HG02840 (cell line): ENCODE measurements around the gene LRIT3.

Experiments
- ATAC-seq: cut with Tn5 transposase; IDR thresholded peaks from one replicate; pipeline ENCODE4 v1.9.1; 2021; ENCODE audit warnings: mild to moderate bottlenecking, moderate library complexity, moderate number of reproducible peaks; ENCODE audit not compliant: unreplicated experiment, low FRiP score

Gene LRIT3

GRCh38 chr4:109847896-109848442, at the start of gene LRIT3:
Gene LRIT3 (plus strand): TSS chr4:109848107. CDS start chr4:109848202, 95 bp downstream.
- ATAC-seq: no peak

GRCh38 chr4:109798866-109799265, 49.0 kb upstream of the LRIT3 start:
- ATAC-seq: no peak

DNA sequence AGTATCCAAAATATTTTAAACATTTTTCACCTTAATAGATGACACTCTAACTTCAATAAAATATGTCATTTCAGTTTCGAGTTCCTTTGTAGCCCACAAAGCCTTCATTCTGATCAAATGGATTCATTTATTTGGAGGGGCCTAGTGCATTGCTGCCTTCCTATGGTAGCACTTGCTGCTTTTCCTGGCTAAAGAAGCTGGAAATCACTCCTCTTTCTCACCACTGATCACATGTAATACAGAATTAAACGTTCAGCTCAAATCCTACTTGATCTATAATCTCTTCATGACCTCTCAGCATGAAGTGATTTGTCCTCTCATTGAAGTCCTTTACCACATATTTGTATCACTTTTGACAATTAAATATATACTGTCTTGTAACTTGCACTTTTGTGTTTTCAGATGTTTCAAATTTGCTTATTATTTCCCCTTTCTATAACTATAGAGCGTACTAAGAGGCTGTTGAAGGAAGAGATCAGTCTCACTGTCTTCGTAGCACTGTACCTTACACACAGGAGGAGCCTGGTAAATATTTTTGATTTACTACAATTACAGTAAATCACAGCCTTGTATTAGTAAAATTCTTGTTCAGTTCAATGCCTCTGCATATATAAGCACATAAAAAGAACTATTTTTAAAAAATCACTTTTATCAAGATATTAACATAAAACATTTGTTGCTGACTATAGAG, 46.7 kb upstream of the LRIT3 start:
- ATAC-seq: no peak

- no peak for ATAC-seq
Measured at GRCh38 chr4:109801895-109802319, 46.0 kb upstream of the LRIT3 start, which contains the start of gene CFI. Gene CFI (minus strand): TSS chr4:109801999. CDS start chr4:109801971, 28 bp downstream.

DNA sequence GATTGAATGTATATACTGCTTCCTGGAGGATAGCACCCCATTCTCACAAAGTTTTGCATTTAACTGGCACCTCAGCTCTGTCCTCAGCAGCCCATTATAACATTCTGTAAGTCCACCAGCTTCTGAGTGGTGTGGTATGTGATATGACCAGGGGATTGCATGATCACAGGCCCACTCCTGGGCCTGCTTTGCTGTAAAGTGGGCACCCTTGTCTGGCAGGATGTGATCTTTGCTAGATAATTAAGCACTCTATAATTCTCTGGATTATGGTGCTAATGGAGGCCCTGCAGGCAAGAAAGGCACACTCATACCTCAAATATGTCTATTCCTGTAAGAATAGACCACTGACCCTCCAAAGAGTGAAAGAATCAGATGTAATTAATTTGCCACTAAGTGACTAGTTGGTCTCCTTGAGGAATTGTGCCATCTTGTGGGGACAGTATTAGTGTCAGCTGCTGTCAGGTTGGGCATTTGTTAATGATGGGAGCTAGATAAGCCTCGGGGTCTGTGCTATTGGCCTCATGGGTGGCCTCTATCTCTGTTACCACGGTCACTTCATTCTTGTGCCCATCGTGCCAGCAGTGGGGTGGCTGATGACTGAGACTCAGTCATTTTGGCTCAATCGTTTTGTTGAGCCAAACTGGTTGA, 43.9 kb upstream of the LRIT3 start:
- no peak for ATAC-seq

GRCh38 chr4:109809655-109810054, 38.3 kb upstream of the LRIT3 start:
- no peak for ATAC-seq

DNA sequence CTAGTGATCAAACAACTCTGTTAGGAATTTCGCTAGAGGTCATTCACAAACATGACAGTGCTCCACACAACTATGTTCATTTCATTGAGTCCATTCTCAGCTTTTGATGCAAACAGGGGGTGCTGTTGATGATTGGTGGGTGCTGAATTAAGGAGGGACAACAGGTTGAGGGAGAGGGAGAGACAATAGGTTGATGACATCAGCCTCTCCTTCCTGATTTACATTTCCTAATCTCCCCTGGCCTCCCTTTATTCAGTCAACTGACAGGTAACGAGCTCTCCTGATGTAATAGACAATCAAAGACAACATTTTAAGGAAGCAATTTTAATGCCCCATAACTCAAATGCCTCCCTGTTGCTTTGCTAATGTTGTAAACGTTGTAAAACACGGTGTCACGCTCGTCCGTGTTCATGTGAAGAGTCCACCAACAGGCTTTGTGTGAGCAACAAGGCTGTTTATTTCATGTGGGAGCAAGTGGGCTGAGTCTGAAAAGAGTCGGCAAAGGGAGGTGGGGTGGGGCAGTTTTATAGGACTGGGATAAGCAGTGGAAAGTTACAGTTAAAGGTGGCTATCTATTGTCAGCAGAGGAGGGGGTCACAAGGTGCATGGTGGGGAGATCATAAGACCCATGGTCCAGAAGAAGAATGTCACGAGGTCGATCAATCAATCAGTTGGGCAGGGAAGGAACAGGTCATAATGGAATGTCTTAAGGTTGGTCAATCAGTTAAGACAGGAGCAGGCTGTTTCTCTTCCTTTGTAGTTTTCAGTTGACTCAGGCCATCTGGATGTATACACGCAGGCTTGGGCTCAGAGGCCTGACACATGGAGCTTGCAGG, 37.1 kb upstream of the LRIT3 start:
- no peak for ATAC-seq

DNA sequence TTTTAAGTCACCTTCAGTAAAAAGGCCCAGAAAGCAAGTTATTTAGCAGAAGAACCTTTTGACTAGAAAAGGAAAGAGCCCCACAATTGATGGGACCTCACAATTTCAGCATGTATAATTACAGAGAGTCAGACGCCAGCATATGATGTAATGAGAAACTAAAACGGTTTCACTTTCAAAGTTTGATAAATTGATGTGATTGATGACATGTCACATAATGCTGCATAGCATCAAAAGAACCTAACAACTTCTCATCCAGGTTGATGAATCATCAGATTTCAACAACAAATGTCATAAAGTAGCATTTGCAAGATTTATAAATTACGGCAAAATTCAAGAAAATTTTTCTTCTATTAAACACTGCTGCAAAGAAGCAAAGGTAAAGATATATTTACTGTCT, 36.2 kb upstream of the LRIT3 start:
- no peak for ATAC-seq

DNA sequence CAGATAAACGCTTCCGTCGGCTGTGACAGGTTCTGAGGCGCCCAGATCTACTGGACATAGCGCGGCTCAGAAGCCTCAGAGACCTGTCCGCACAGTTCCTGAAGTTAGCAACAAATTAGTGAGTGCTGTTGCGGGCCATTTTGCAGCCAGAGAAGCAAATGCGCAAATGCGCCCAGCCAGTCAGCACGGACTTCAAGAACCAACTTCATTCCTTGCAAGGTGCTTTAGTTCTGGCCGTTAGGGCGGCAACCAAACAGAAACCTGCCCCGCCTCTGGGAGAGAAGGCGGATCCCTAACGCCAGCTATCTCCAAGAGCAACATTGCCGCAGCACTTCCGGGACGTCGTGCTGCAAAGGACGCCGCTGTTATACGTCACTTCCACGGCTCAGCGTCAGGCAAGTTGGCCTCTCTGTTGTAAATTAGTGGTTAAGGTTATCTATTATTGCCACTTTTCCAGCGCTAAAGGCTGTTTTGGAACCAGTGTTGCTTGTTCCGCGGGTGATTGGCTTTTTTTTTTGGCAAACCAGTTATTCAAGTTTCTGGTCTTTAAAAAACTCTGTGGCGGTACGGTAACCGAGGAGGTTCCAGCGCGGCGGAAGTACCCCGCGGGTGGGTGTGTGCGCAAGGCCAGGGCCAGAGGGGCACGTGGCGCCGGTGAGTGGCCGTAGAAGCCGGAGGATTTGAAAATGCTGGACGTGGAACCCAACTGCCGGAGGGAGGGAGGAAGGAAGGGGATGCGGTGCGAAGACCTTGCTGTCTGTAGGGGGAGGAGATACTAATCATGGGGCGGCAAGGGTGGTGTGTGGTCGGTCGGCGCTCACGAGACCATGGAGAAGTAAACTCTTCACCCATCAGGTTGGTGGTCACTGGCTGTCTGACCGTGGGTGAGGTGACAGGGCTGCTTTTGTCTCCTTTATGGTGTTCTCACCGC, 32.5 kb upstream of the LRIT3 start, which contains the start of gene GAR1:
Gene GAR1 (plus strand): TSS at position 612 of the 931 bp plus-strand sequence. CDS start 403 bp downstream, outside the sequence.
- ATAC-seq: peak; percentile 100

DNA sequence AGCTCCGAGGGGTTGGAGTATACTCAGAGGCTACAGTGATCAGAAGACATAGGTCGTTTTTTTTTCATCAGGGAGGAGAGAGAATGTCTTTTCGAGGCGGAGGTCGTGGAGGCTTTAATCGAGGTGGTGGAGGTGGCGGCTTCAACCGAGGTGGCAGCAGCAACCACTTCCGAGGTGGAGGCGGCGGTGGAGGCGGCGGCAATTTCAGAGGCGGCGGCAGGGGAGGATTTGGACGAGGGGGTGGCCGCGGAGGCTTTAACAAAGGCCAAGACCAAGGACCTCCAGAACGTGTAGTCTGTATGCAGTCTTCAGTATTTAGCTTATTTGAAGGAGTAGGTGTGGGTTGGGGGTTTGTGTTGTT, 31.8 kb upstream of the LRIT3 start:
- ATAC-seq: no peak

- ATAC-seq: no peak
Measured at GRCh38 chr4:109816894-109817293, 31.0 kb upstream of the LRIT3 start.

DNA sequence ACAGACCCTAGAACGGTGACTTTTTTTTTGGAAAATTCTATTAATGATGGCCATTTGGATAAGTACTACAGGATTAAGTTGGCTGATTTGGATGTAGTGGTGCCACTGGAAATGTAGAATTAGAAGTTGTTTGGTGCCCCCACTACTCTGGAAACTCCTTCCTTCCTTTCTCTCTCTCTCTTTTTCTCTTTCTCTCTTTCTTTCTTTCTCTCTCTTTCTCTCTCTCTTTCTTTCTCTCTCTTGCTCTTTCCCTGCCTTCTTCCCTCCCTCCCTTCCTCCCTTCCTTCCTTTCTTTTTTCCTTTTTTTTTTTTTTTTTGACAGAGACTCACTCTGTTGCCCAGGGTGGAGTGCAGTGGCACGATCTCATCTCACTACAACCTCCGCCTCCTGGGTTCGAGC, 29.6 kb upstream of the LRIT3 start:
- ATAC-seq: no peak

DNA sequence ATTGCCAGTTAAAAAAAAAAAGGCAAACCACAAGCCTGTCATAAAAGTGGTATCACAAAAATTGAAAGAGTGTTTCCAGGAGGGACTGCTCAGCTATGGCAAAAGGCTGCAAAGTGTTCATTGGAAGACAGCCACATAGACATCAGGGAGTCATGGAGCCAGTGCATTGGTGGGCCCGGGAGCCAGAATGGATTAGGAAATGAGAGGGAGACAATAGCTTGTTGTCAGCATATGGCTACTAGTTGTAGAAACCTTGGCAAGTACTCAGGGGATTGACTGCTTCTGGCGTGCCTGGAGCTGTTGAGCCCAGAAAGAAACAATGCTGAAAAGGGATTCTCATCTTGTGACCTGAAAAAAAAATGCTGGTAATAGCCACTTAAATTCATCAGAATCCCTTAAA, 27.3 kb upstream of the LRIT3 start:
- no peak for ATAC-seq

DNA sequence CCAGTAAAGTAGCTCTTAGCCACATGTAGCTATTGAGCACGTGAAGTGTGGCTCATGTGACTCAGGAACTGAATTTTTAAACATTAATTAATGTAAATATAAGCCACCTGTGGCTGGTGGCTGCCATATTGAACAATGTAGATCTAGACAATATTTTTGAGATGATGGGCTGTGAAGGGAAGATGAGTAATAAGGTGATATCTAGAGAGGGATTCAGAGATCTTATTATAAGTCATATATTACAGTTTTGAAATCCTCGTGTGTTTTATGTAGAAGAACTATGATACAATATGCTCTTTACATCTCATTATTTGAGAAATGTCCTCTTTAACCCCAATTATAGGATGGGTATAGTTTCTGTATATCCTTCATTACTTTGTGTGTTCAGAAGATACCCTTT, 26.7 kb upstream of the LRIT3 start:
- ATAC-seq: no peak

- peak; percentile 60 for ATAC-seq
Measured at GRCh38 chr4:109826719-109827118, 21.2 kb upstream of the LRIT3 start.

DNA sequence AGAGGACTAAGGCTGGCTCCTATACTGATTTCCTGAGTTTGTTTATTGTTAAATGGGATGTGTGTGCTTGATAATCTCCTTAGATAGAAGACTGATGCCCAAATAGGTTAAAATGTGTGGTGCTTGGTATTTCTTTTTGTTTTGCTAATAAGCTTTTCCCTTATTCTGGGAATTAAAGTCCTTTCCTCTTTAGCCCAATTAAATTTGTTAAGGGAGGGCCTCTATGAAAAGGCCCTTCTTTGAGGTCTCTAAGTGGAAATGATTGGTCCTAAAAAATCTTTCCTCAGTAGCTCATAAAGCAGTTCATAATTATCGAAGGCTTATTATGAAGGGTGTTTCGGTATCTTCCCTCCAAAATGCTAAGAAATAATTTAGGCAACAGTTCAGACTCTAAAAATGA, 20.2 kb upstream of the LRIT3 start, which contains the start of gene RRH:
Gene RRH (plus strand): TSS at position 301 of the 400 bp plus-strand sequence. CDS start 56 bp downstream, at position 357.
- no peak for ATAC-seq

- ATAC-seq: no peak
Measured at GRCh38 chr4:109833756-109834155, 14.2 kb upstream of the LRIT3 start.

DNA sequence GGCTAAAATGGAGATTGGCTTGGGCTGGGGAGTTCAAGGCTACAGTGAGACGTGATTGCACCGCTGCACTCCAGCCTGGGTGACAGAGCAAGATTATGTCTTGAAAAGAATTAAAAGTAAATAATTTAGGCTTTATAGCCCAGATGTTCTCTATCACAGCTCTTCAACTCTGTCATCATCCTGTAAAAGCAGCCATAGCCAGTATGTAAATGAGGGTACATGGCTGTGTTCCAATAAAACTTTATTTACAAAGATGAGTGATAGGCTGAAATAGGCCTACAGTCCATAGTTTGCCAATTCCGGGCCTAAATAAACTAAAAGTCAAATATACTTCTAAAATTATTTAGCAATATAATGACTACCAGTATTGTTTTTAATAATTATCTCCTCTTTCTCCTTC, 10.9 kb upstream of the LRIT3 start:
- ATAC-seq: no peak

DNA sequence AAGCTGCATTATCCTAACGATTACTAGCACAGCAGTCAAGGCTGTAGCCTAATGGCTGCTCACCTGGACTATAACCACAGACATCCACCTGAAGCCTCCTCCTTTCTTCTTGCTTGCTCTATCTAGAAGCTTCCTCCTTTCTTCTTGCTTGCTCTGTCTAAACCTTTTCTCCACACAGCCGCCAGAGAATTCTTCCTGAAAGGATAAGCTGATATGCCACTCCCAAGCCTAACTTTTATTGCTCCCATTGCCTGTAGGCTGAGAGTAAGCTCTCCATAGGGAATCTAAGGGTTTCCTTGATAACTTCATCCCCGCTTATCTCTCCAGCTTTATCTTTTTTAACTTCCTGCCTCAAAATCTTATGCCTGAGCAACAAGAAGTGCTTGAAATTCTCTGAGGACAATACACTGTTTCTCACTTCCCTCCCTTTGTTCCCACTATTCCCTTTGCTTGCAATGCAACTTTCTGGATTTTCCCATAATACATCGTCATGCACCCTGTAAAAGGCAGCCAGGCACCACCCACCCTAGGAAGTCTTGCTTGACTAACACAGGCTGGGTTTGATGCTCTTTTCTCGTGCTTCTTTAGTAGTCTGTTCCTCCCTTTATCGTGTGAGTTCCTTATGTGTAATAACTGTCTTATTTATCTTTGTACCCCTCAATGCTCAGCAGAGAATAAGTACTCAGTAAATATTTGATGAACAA, 1.4 kb upstream of the LRIT3 start:
- ATAC-seq: no peak
